ENCODE measurements around the gene KDSR.
A peak's percentile ranks its signal among the peaks of the same experiment; 100 is the strongest.

KDSR gene

DNA sequence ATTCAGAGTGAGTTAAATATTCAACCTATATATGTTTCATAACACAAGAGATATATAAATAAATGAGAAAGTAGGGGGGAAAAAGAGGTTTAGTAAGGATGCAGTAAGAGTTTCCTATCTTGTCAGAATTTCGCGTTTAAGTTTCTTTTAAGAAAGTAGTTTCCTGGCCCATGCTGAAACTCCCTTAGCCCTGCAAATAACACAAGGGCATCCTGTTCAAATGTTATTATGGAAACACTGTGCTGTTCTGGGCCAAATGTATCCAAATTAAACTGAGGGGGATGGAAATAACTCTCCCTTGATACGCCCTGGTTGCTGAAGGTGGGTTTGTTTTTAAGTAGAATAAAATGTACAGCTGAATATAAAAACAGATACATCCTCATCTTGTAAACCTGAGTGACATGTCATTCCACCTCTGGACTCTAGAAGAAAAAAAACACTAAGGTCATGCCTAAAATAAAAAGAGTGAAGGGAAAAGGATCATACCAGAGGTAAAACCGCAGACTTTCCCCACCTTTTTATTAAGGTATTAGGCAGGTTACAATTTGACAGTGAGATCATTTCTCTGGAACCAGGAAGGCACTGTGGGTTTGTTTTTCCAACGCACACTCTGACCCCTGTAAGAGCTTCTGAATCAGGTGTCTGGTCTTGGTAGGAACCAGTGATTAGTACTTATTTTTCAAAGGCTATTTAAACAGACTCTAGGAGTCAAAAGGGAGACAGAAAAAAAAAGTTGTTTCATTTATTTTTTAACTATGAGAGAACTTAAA, 64.2 kb downstream of the KDSR start:
- peaks cover 30% of the 10 kb centered on the region for H3K36me3 Mint-ChIP-seq (ENCODE audit: insufficient read depth)

DNA sequence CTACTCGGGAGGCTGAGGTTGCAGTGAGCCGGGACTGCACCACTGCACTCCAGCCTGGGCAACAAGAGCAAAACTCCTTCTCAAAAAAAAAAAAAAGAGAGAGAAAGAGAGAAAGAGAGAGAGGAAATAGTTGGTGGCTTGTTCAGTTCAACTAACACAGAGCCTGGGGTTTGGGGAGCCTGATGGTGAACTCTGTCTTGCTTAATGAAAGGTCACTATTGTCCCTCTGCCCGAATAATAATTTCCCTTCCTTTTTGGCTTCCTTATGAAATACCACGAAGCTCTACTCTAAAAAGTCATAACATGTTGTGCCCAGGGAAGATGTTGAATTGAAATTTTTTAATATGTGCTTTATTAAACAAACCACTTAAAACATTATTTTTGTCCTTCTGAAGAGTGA, 64.8 kb downstream of the KDSR start:
- H3K4me1 Mint-ChIP-seq (ENCODE audit: low read depth in 2 of 2) = peaks cover 77 to 78% of the 10 kb centered on the region in 2 donors
- H3K36me3 Mint-ChIP-seq (ENCODE audit: insufficient read depth) = peaks cover 30% of the 10 kb centered on the region
- peak overlapping the region; percentile 86 to 94 for H3K27ac Mint-ChIP-seq
- ATAC-seq (replicated peaks) (no peak), DNase-seq (no peak)
- peak overlapping the region; percentile 72 to 75 for H3K4me3 Mint-ChIP-seq
- no peaks in the 10 kb centered on the region for H3K27me3 Mint-ChIP-seq
- no peaks in the 10 kb centered on the region for H3K9me3 Mint-ChIP-seq

More for the DNA sequence above, 64.2 kb downstream of the KDSR start:
- no peaks in the 10 kb centered on the region for H3K27me3 Mint-ChIP-seq
- H3K4me1 Mint-ChIP-seq (ENCODE audit: low read depth in 2 of 2) = peaks cover 79 to 83% of the 10 kb centered on the region in 2 donors
- ATAC-seq (replicated peaks) = no peak
- peak overlapping the region; percentile 72 to 75 for H3K4me3 Mint-ChIP-seq
- H3K9me3 Mint-ChIP-seq = no peaks in the 10 kb centered on the region
- DNase-seq = no peak
- peak overlapping the region; percentile 86 to 94 for H3K27ac Mint-ChIP-seq

DNA sequence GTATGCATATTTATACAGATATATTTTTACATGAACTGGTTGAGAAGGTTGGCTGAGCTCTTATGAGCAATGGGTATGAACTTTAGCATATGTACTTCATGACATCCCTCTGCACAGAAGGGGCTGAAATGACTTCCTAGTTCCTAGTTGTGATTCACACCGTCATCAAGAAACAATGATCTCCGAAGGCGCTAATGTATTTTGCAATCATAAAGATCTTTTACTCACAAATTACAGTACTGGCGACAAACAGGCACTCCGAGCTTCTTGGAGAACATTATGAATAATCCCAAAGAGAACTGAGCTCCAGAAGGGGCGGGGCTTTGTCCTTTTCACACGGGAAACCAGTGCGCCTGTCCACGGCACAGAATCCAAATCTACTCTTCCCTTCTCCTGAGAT, 65.6 kb downstream of the KDSR start:
- ATAC-seq (replicated peaks) (peak; percentile 35), DNase-seq (no peak)
- peaks cover 33% of the 10 kb centered on the region for H3K36me3 Mint-ChIP-seq (ENCODE audit: insufficient read depth)
- peak overlapping the region; percentile 86 to 94 for H3K27ac Mint-ChIP-seq
- H3K9me3 Mint-ChIP-seq = no peaks in the 10 kb centered on the region
- H3K4me3 Mint-ChIP-seq = peak overlapping the region; percentile 72 to 75
- peaks cover 72% of the 10 kb centered on the region in 2 donors for H3K4me1 Mint-ChIP-seq (ENCODE audit: low read depth in 2 of 2)
- no peaks in the 10 kb centered on the region for H3K27me3 Mint-ChIP-seq

- Mint-ChIP-seq H3K4me1 (ENCODE audit: low read depth in 2 of 2) (peaks cover 65 to 69% of the 10 kb centered on the region in 2 donors), H3K4me3 (peak overlapping the region; percentile 65 to 75), H3K27ac (peak overlapping the region; percentile 86 to 94), H3K36me3 (ENCODE audit: insufficient read depth) (peaks cover 36% of the 10 kb centered on the region), H3K27me3 (no peaks in the 10 kb centered on the region), H3K9me3 (no peaks in the 10 kb centered on the region)
- DNase-seq = no peak
- peak; percentile 73 for ATAC-seq (replicated peaks)
Observed at GRCh38 chr18:63299837-63300745, 66.9 kb downstream of the KDSR start.

GRCh38 chr18:63298400-63299365, 68.3 kb downstream of the KDSR start:
- peaks cover 57 to 64% of the 10 kb centered on the region in 2 donors for H3K4me1 Mint-ChIP-seq (ENCODE audit: low read depth in 2 of 2)
- H3K27ac Mint-ChIP-seq = peak overlapping the region; percentile 86 to 94
- H3K9me3 Mint-ChIP-seq = no peaks in the 10 kb centered on the region
- peaks cover 35% of the 10 kb centered on the region for H3K36me3 Mint-ChIP-seq (ENCODE audit: insufficient read depth)
- no peaks in the 10 kb centered on the region for H3K27me3 Mint-ChIP-seq
- H3K4me3 Mint-ChIP-seq = peak overlapping the region; percentile 65 to 75
- peak; percentile 52 for ATAC-seq (replicated peaks)
- peak in 1 of 3 experiments; percentile 29 for DNase-seq

DNA sequence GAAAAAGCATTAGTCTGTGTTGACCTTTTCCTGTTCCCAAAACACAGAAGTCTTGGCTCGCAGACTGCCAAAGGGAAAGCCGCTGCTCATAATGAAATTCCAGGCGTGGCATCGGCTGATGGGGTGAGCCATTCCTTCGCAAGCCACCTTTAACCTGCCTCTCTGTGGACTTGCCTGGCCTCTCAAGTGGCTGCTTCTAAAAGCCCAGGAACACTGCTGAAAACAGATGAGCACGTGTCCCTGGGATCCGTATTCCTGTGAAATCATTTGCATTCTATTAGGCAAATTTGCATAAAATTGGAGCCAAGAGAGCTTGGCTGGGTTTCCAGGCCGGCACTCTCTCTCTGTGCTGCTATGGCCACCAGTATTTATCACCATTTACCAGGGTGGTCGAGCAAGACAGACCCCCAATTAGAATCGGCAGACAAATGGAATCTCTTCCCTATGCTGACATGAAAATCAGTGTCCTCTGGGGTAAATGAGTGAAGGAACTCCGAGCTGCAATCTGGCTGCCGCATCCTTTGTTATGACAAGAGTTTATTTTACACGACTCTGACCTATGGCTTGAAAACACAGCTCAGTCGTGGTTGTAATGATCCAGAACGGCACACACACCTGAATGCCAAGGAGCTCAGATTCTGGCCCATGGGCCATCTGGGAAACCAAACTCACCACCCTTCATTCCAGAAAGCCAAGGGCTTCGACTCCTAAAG, 69.2 kb downstream of the KDSR start:
- Mint-ChIP-seq H3K4me3 (peak overlapping the region in 1 of 2 donors; percentile 26), H3K36me3 (ENCODE audit: insufficient read depth) (peaks cover 35% of the 10 kb centered on the region), H3K27ac (peak overlapping the region in 1 of 2 donors; percentile 94), H3K27me3 (no peaks in the 10 kb centered on the region), H3K4me1 (ENCODE audit: low read depth in 2 of 2) (peaks cover 49 to 66% of the 10 kb centered on the region in 2 donors), H3K9me3 (no peaks in the 10 kb centered on the region)
- DNase-seq (no peak), ATAC-seq (replicated peaks) (no peak)

GRCh38 chr18:63293935-63294334, 73.1 kb downstream of the KDSR start:
- peak overlapping the region in 1 of 2 donors; percentile 85 for H3K27ac Mint-ChIP-seq

DNA sequence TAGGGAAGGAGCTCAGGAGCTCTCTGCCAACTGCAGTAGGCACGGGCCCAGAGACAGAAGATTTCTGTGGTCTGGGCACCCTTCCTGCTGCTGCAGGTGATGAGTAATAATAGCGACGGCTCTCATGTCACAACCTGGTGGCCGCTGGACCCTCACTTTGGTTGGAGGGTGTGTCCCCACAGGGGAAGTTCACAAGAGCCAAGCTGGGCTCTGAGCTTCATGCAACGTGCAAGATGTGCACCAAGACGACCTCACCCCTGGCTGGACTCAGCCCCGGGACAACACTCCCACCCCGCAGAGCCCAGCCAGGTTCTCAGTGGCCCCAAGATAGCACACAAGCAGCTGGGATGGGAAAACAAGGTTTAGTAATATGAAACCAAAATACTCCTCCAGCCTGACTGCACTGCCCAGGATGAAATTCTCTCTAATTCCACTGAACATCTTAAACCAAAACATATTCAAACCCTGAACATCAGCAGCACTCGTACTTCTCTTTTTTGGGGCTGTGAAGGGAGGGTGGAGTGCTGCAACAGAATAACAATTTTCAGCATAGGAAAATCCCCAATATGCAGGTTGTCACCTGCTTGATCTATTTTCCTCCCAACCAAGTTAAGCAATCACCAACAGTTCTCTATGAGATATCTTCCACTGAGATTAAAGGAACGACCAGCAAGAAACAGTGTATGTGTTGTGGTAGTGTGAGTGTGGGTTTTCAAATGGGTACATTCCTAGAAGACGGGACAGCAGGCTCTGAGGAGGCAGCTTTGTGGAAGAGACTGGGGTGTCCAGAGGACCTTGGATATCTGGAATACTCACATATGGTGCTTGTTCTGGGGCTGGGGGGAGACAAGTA, 73.9 kb downstream of the KDSR start:
- peaks cover 1 to 51% of the 10 kb centered on the region in 2 donors for H3K4me1 Mint-ChIP-seq (ENCODE audit: low read depth in 2 of 2)

More at GRCh38 chr18:63293935-63294334, 73.1 kb downstream of the KDSR start:
- no peaks in the 10 kb centered on the region for H3K9me3 Mint-ChIP-seq
- ATAC-seq (replicated peaks) = no peak
- no peaks in the 10 kb centered on the region for H3K27me3 Mint-ChIP-seq
- DNase-seq = no peak
- H3K36me3 Mint-ChIP-seq (ENCODE audit: insufficient read depth) = peaks cover 17% of the 10 kb centered on the region
- H3K4me1 Mint-ChIP-seq (ENCODE audit: low read depth in 2 of 2) = peaks cover 10 to 58% of the 10 kb centered on the region in 2 donors
- no peak overlapping the region for H3K4me3 Mint-ChIP-seq

GRCh38 chr18:63291278-63291677, 75.7 kb downstream of the KDSR start:
- H3K27me3 Mint-ChIP-seq = no peaks in the 10 kb centered on the region
- peaks cover 0 to 48% of the 10 kb centered on the region in 2 donors for H3K4me1 Mint-ChIP-seq (ENCODE audit: low read depth in 2 of 2)
- ATAC-seq (replicated peaks) (peak; percentile 39), DNase-seq (no peak)
- H3K27ac Mint-ChIP-seq = no peak overlapping the region
- H3K4me3 Mint-ChIP-seq = peak overlapping the region in 1 of 2 donors; percentile 57
- no peaks in the 10 kb centered on the region for H3K9me3 Mint-ChIP-seq
- H3K36me3 Mint-ChIP-seq (ENCODE audit: insufficient read depth) = peaks cover 12% of the 10 kb centered on the region

More for the DNA sequence above, 73.9 kb downstream of the KDSR start:
- H3K27ac Mint-ChIP-seq = peak overlapping the region in 1 of 2 donors; percentile 85
- DNase-seq (peak in 1 of 3 experiments; percentile 17), ATAC-seq (replicated peaks) (peak; percentile 66)
- H3K9me3 Mint-ChIP-seq = no peaks in the 10 kb centered on the region
- H3K4me3 Mint-ChIP-seq = peak overlapping the region; percentile 73 to 77
- no peaks in the 10 kb centered on the region for H3K27me3 Mint-ChIP-seq
- H3K36me3 Mint-ChIP-seq (ENCODE audit: insufficient read depth) = peaks cover 17% of the 10 kb centered on the region

- ATAC-seq (replicated peaks) (peak; percentile 83), DNase-seq (peak in 1 of 3 experiments; percentile 25)
- no peaks in the 10 kb centered on the region for H3K9me3 Mint-ChIP-seq
- peak overlapping the region in 1 of 2 donors; percentile 57 for H3K4me3 Mint-ChIP-seq
- peaks cover 12% of the 10 kb centered on the region for H3K36me3 Mint-ChIP-seq (ENCODE audit: insufficient read depth)
- peaks cover 1 to 51% of the 10 kb centered on the region in 2 donors for H3K4me1 Mint-ChIP-seq (ENCODE audit: low read depth in 2 of 2)
- no peak overlapping the region for H3K27ac Mint-ChIP-seq
- no peaks in the 10 kb centered on the region for H3K27me3 Mint-ChIP-seq
Observed at GRCh38 chr18:63290821-63291200, 76.2 kb downstream of the KDSR start.

DNA sequence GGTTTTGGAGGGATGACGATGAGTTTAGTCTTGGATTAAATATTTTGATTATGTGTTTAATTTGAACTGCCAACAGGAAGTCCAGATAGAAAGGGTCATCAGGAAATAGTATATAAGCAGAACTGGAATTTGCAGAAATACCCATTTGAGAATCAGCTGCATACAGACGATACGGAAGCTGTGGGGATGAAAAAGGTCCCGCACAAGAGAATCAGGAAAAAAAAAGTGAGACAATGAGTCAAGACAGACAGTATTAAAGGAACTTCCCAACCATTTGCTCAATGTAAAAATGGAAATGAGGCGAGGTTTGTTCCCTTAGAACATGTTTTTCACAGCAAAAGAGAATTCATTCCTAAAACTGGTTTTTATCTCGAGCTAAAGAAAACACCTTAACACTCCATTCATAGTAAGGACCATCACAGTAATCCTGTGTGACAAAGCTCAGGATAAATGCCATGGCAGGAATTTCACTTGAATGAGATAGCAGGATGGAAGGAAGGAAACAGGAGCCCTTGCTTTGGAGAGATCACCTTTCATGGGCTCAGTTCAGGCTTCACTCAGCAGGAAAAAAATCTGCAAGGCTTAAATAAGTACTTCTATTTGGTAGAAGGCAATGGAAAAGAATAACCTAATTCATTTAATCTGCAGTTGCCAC, 76.7 kb downstream of the KDSR start:
- no peaks in the 10 kb centered on the region for H3K27me3 Mint-ChIP-seq
- H3K9me3 Mint-ChIP-seq = no peaks in the 10 kb centered on the region
- ATAC-seq (replicated peaks) (no peak), DNase-seq (no peak)
- H3K36me3 Mint-ChIP-seq (ENCODE audit: insufficient read depth) = peaks cover 9% of the 10 kb centered on the region
- peak overlapping the region in 1 of 2 donors; percentile 57 for H3K4me3 Mint-ChIP-seq
- peaks cover 4 to 48% of the 10 kb centered on the region in 2 donors for H3K4me1 Mint-ChIP-seq (ENCODE audit: low read depth in 2 of 2)
- no peak overlapping the region for H3K27ac Mint-ChIP-seq

Measured in effector memory CD8-positive, alpha-beta T cell (primary cell).